ENCODE data around the gene INA.
"Not testable (repeated sequence)": the region's sequence is repeated elsewhere in the genome, so short reads cannot be mapped to it uniquely, and the experiment has no call there.

DNA sequence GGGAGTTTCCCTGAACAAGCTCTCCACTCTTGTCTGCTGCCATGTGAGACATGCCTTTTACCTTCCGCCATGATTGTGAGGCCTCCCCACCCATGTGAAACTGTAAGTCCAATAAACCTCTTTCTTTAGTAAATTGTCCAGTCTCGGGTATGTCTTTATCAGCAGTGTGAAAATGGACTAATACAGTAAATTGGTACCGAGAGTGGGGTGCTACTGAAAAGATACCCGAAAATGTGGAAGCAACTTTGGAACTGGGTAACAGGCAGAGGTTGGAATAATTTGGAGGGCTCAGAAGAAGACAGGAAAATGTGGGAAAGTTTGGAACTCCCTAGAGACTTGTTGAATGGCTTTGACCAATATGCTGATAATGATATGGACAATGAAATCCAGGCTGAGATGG lies 18.0 kb upstream of the INA start:
- not testable (repeated sequence) for TF ChIP-seq EZH2 (IDR thresholded peaks at IDR 0.05); POLR2AphosphoS5 (IDR thresholded peaks at IDR 0.05; ENCODE audit: low read depth, low read length); CTCF (IDR thresholded peaks at IDR 0.05 in 2 of 3, conservative IDR thresholded peaks at IDR 0.05 in 1 of 3; ENCODE audit: borderline replicate concordance in 1 of 3, insufficient read depth in 1 of 3, low read depth in 2 of 3, low read length in 2 of 3); ATF3 (IDR thresholded peaks at IDR 0.05); POLR2A (IDR thresholded peaks at IDR 0.05; ENCODE audit: borderline replicate concordance, extremely low read depth, insufficient read depth, insufficient read length); CEBPB (IDR thresholded peaks at IDR 0.05; ENCODE audit: low read depth); CBX3 (IDR thresholded peaks at IDR 0.05; ENCODE audit: low read depth); ZNF274 (IDR thresholded peaks at IDR 0.05; ENCODE audit: low read depth, low read length); YY1 (IDR thresholded peaks at IDR 0.05; ENCODE audit: extremely low read depth, insufficient replicate concordance, low read depth, low read length)
- TF ChIP-seq, protein P1, sequence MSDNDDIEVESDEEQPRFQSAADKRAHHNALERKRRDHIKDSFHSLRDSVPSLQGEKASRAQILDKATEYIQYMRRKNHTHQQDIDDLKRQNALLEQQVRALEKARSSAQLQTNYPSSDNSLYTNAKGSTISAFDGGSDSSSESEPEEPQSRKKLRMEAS (IDR thresholded peaks at IDR 0.05) = not testable (repeated sequence)

All from HCT116 (cell line).